IMR-90 (cell line): Measurements from ENCODE around the gene ESAM. TPM values are rescaled to one million over a fixed set of nuclear protein-coding genes. Genes with fewer than 3 reads are reported as not detected.

Experiments used
- polyA plus RNA-seq, 3 experiments: library from polyadenylated mRNA; depleted of rRNA; stranded (reverse); fragments of >200 nt; gene quantifications; 2 replicates each; pipeline ENCODE4 v1.2.3, GENCODE V29; 2012; ENCODE audit warnings: low replicate concordance in 1 of 3
- total RNA-seq: library from RNA; depleted of rRNA; stranded (reverse); fragments of >200 nt; gene quantifications from 2 replicates; pipeline ENCODE4 v1.2.3, GENCODE V29; 2012; rRNA removed

Gene ESAM
- total and polyA plus RNA-seq, 2 of the 4 experiments (the other 2 are of a cell fraction): under 0.01 to 0.12 TPM

Other genes starting within 250 kb of the ESAM start
- not detected in 2 replicates for gene OR8B12, start 218.6 kb downstream of the ESAM start, total RNA-seq
- not detected in 2 replicates for gene OR8B12, start 218.6 kb downstream of the ESAM start, polyA plus RNA-seq (2012; rRNA removed)
- gene OR8A1, start 192.3 kb downstream of the ESAM start, total RNA-seq: not detected in 2 replicates
- not detected in 2 replicates for gene OR8A1, start 192.3 kb downstream of the ESAM start, polyA plus RNA-seq (2012; rRNA removed)
- gene PANX3, start 150.9 kb downstream of the ESAM start, total RNA-seq: not detected in 2 replicates
- not detected in 2 replicates for gene PANX3, start 150.9 kb downstream of the ESAM start, polyA plus RNA-seq (2012; rRNA removed)
- gene TBRG1, start 139.4 kb downstream of the ESAM start, total RNA-seq: 11.9 and 13.3 TPM in 2 replicates
- 20.2 and 23.2 TPM in 2 replicates for gene TBRG1, start 139.4 kb downstream of the ESAM start, polyA plus RNA-seq (2012; rRNA removed)
- gene SIAE, start 88.6 kb downstream of the ESAM start, total RNA-seq: 3.3 and 4.7 TPM in 2 replicates
- 11.3 and 12.0 TPM in 2 replicates for gene SIAE, start 88.6 kb downstream of the ESAM start, polyA plus RNA-seq (2012; rRNA removed)
- gene SPA17, start 88.4 kb downstream of the ESAM start, total RNA-seq: 9.9 and 14.4 TPM in 2 replicates
- 10.6 and 11.5 TPM in 2 replicates for gene SPA17, start 88.4 kb downstream of the ESAM start, polyA plus RNA-seq (2012; rRNA removed)
- 0.54 and 0.83 TPM in 2 replicates for gene NRGN, start 22.3 kb downstream of the ESAM start, total RNA-seq
- 24.8 and 27.8 TPM in 2 replicates for gene NRGN, start 22.3 kb downstream of the ESAM start, polyA plus RNA-seq (2012; rRNA removed)
- gene VSIG2, start 10.0 kb downstream of the ESAM start, total RNA-seq: not detected in 2 replicates
- not detected in 2 replicates for gene VSIG2, start 10.0 kb downstream of the ESAM start, polyA plus RNA-seq (2012; rRNA removed)
- 5.0 and 6.4 TPM in 2 replicates for gene MSANTD2, start 38.1 kb upstream of the ESAM start, total RNA-seq
- 4.8 and 6.0 TPM in 2 replicates for gene MSANTD2, start 38.1 kb upstream of the ESAM start, polyA plus RNA-seq (2012; rRNA removed)
- gene ROBO3, start 103.1 kb upstream of the ESAM start, total RNA-seq: 10.3 and 12.0 TPM in 2 replicates
- 54.1 and 64.5 TPM in 2 replicates for gene ROBO3, start 103.1 kb upstream of the ESAM start, polyA plus RNA-seq (2012; rRNA removed)
- 0.56 and 0.72 TPM in 2 replicates for gene ROBO4, start 135.6 kb upstream of the ESAM start, total RNA-seq
- gene ROBO4, start 135.6 kb upstream of the ESAM start, polyA plus RNA-seq (2012; rRNA removed): 0.82 and 1.4 TPM in 2 replicates
- gene HEPN1, start 157.0 kb upstream of the ESAM start, total RNA-seq: not detected in 2 replicates
- not detected in 2 replicates for gene HEPN1, start 157.0 kb upstream of the ESAM start, polyA plus RNA-seq (2012; rRNA removed)
- gene HEPACAM, start 173.8 kb upstream of the ESAM start, total RNA-seq: 0.18 TPM in 1 of 2 replicates, not detected in the other
- gene HEPACAM, start 173.8 kb upstream of the ESAM start, polyA plus RNA-seq (2012; rRNA removed): 0.03 and 0.09 TPM in 2 replicates
- gene CCDC15, start 191.9 kb upstream of the ESAM start, total RNA-seq: 2.0 and 2.5 TPM in 2 replicates
- gene CCDC15, start 191.9 kb upstream of the ESAM start, polyA plus RNA-seq (2012; rRNA removed): 0.69 and 1.1 TPM in 2 replicates